ENCODE results near the gene CCDC171. TPM values are rescaled to one million over a fixed set of nuclear protein-coding genes. Genes with fewer than 3 reads are reported as not detected.

Gene CCDC171
- total RNA-seq, 1 experiment from 2014 or later, result 2.4 TPM

- H3K27ac Mint-ChIP-seq, result no peak overlapping the region
Observed at GRCh38 chr9:15785584-15785983, 232.7 kb downstream of the CCDC171 start.

More at GRCh38 chr9:15785584-15785983, 232.7 kb downstream of the CCDC171 start:
- Histone ChIP-seq H3K79me2 (ENCODE audit: insufficient read depth, low read length) (no peaks in the 10 kb centered on the region), H3K23me2 (ENCODE audit: insufficient read length, low read depth, low read length, poor library complexity, severe bottlenecking) (no peaks in the 10 kb centered on the region), H2AFZ (ENCODE audit: low read length) (no peak overlapping the region), H3K14ac (ENCODE audit: insufficient read depth, low read length) (no peak overlapping the region), H4K5ac (ENCODE audit: insufficient read length, low read depth, low read length) (no peak overlapping the region), H3K27me3 (ENCODE audit: insufficient read depth, low read length) (no peaks in the 10 kb centered on the region), H3T11ph (ENCODE audit: low read length) (no peak overlapping the region), H2BK15ac (ENCODE audit: low read depth, low read length) (no peak overlapping the region), H3K9me3 (ENCODE audit: control insufficient read depth, low read depth, low read length) (no peaks in the 10 kb centered on the region), H3K4ac (ENCODE audit: low read depth, low read length) (no peak overlapping the region), H3K79me1 (ENCODE audit: insufficient read depth, low read depth, low read length, poor library complexity, severe bottlenecking) (no peaks in the 10 kb centered on the region), H2BK5ac (ENCODE audit: insufficient read length, low read length) (no peak overlapping the region), H3K27ac (ENCODE audit: insufficient read length, low read depth, low read length) (no peak overlapping the region), H2BK20ac (ENCODE audit: low read depth, low read length, poor library complexity, severe bottlenecking) (no peak overlapping the region), H2BK12ac (ENCODE audit: insufficient read length, low read depth, low read length) (no peak overlapping the region), H4K20me1 (ENCODE audit: control insufficient read depth, insufficient read depth, insufficient read length) (no peaks in the 10 kb centered on the region), H3K4me2 (ENCODE audit: insufficient read depth, insufficient read length, low read length) (no peak overlapping the region), H3K18ac (ENCODE audit: insufficient read length, low read depth, low read length) (no peak overlapping the region), H2AK5ac (ENCODE audit: insufficient read length, low read length) (no peak overlapping the region), H3K9ac (ENCODE audit: extremely low read depth, insufficient read length, low read length) (no peak overlapping the region), H3K23ac (ENCODE audit: insufficient read length, low read depth, low read length) (no peak overlapping the region), H4K91ac (ENCODE audit: insufficient read length, low read depth, low read length) (no peak overlapping the region), H3K4me1 (ENCODE audit: insufficient read depth, low read length) (no peaks in the 10 kb centered on the region), H4K8ac (replicated peaks; ENCODE audit: insufficient read length, low read depth, low read length) (no peak overlapping the region), H3K56ac (ENCODE audit: insufficient read length, low read depth, low read length) (no peak overlapping the region), H2BK120ac (ENCODE audit: low read depth, low read length, poor library complexity, severe bottlenecking) (no peak overlapping the region)
- Mint-ChIP-seq H3K36me3 (ENCODE audit: insufficient read depth in 1 of 3, low read depth in 3 of 3) (0 out of 7 replicates have a peak, but pooled peaks cover 0 to 3% (median 0%) of the 10 kb centered on the region in 3 experiments), H3K9me3 (peaks cover 3 to 4% of the 10 kb centered on the region in 2 experiments; a peak in 4 of 5 replicates), H3K27me3 (ENCODE audit: low read depth) (no peaks in the 10 kb centered on the region), H3K4me1 (no peaks in the 10 kb centered on the region), H3K4me3 (no peak overlapping the region)
- DNase-seq, result no peak
- no peak for TF ChIP-seq CTCF (conservative IDR thresholded peaks at IDR 0.05)

Measured in H9 (cell line).